IMR-90 (cell line): ENCODE data around the gene ANKLE2. TPM values are rescaled to one million over a fixed set of nuclear protein-coding genes. Genes with fewer than 3 reads are reported as not detected.

ENCODE experiments used
- ATAC-seq: fragments of 200-7000 bp; cut with Tn5 transposase; 2 replicates; pipeline ENCODE4 v1.9.1; 2020; ENCODE audit warnings: low read depth, mild to moderate bottlenecking, moderate library complexity
- BruUV-seq: library from RNA; stranded (reverse); fragments of 400-500 nt; replicated peaks from 2 replicates; lab custom pipeline; 2021; lab: Mats Ljungman, UMichigan
- CTCF ChIA-PET: fragments of 300-600 bp; formaldehyde crosslinking; extraction: SDS; loops from one replicate; lab custom pipeline; 2021; ENCODE audit warnings: antibody characterized with exemption; lab: Yijun Ruan, JAX
- POLR2A ChIA-PET: fragments of 300-600 bp; sonication (Branson Sonifier 250); formaldehyde crosslinking; loops from one replicate; lab custom pipeline; 2022; ENCODE audit warnings: antibody characterized with exemption; ENCODE audit not compliant: unreplicated experiment; lab: Charles Lee
- DNase-seq: peaks from one replicate; pipeline ENCODE4 v3.0.0; 2013
- H2AFZ ChIP-seq: replicated peaks from 2 replicates; pipeline ENCODE3; 2013; ENCODE audit warnings: low read length, mild to moderate bottlenecking; ENCODE audit not compliant: poor library complexity
- H2AK5ac ChIP-seq: 2 replicates; pipeline ENCODE4 v1.6.1; 2013; ENCODE audit warnings: low read depth, low read length, inconsistent platforms
- H2AK9ac ChIP-seq: replicated peaks from 2 replicates; pipeline ENCODE3; 2013; ENCODE audit warnings: mild to moderate bottlenecking, low read depth, low read length, moderate library complexity; ENCODE audit not compliant: poor library complexity
- H2BK120ac ChIP-seq: 2 replicates; pipeline ENCODE4 v1.6.1; 2013; ENCODE audit warnings: low read depth, low read length, inconsistent platforms
- H2BK15ac ChIP-seq: 3 replicates; pipeline ENCODE4 v1.6.1; 2013; ENCODE audit warnings: low read depth, low read length, inconsistent platforms
- H2BK20ac ChIP-seq: 2 replicates; pipeline ENCODE4 v1.6.1; 2013; ENCODE audit warnings: low read depth, mild to moderate bottlenecking, inconsistent platforms, low read length, moderate library complexity
- H2BK5ac ChIP-seq: 2 replicates; pipeline ENCODE4 v1.6.1; 2013; ENCODE audit warnings: mild to moderate bottlenecking, low read depth, low read length, inconsistent platforms; ENCODE audit not compliant: poor library complexity, severe bottlenecking
- H3K14ac ChIP-seq: replicated peaks from 2 replicates; pipeline ENCODE4 v1.6.1; 2013; ENCODE audit warnings: low read depth, low read length, inconsistent platforms
- H3K18ac ChIP-seq: 2 replicates; pipeline ENCODE4 v1.6.1; 2013; ENCODE audit warnings: low read depth, low read length, control low read depth
- H3K23ac ChIP-seq: 2 replicates; pipeline ENCODE4 v1.6.1; 2013; ENCODE audit warnings: low read depth, low read length, inconsistent platforms
- H3K27ac ChIP-seq: 2 replicates; pipeline ENCODE4 v1.5.1; 2013; ENCODE audit warnings: mild to moderate bottlenecking, control low read depth, low read length; ENCODE audit not compliant: insufficient read depth
- H3K27me3 ChIP-seq: 2 replicates; pipeline ENCODE4 v1.6.1; 2013; ENCODE audit warnings: low read length; ENCODE audit not compliant: control insufficient read depth, insufficient read depth
- H3K36me3 ChIP-seq: 2 replicates; pipeline ENCODE4 v1.6.1; 2013; ENCODE audit warnings: low read length, mixed read lengths; ENCODE audit not compliant: control insufficient read depth, insufficient read depth
- H3K4ac ChIP-seq: 2 replicates; pipeline ENCODE4 v1.6.1; 2013; ENCODE audit warnings: low read depth, low read length, inconsistent platforms
- H3K4me1 ChIP-seq: 2 replicates; pipeline ENCODE4 v1.6.1; 2013; ENCODE audit warnings: low read length, mixed read lengths; ENCODE audit not compliant: control insufficient read depth, insufficient read depth
- H3K4me2 ChIP-seq: 2 replicates; pipeline ENCODE4 v1.6.1; 2013; ENCODE audit warnings: low read depth, mild to moderate bottlenecking, control low read depth, low read length, moderate library complexity
- H3K4me3 ChIP-seq: 2 replicates; pipeline ENCODE4 v1.5.1; 2013; ENCODE audit warnings: low read depth, mild to moderate bottlenecking, control low read depth, low read length, moderate library complexity; ENCODE audit not compliant: insufficient read depth
- H3K56ac ChIP-seq: 2 replicates; pipeline ENCODE4 v1.6.1; 2013; ENCODE audit warnings: low read length, inconsistent platforms; ENCODE audit not compliant: insufficient read depth; ENCODE audit errors: extremely low read depth
- H3K79me1 ChIP-seq, 2 experiments: 2 replicates each; pipeline ENCODE4 v1.6.1; 2013; ENCODE audit warnings: low read length in 2 of 2, inconsistent platforms in 1 of 2, low read depth in 1 of 2
- H3K9ac ChIP-seq: 2 replicates; pipeline ENCODE4 v1.6.1; 2013; ENCODE audit warnings: low read depth, low read length, control low read depth
- H3K9me1 ChIP-seq: 2 replicates; pipeline ENCODE4 v1.6.1; 2013; ENCODE audit warnings: low read length, inconsistent platforms; ENCODE audit not compliant: insufficient read depth
- H3K9me3 ChIP-seq: 2 replicates; pipeline ENCODE4 v1.6.1; 2013; ENCODE audit warnings: low read length; ENCODE audit not compliant: control insufficient read depth, insufficient read depth
- H4K20me1 ChIP-seq: 2 replicates; pipeline ENCODE4 v1.6.1; 2013; ENCODE audit warnings: low read length, inconsistent platforms; ENCODE audit not compliant: insufficient read depth
- H4K5ac ChIP-seq: 2 replicates; pipeline ENCODE4 v1.6.1; 2013; ENCODE audit warnings: mild to moderate bottlenecking, low read depth, low read length, control low read depth
- H4K8ac ChIP-seq, 2 experiments: 2 replicates each; pipeline ENCODE4 v1.6.1; 2013; ENCODE audit warnings: low read depth in 2 of 2, low read length in 2 of 2, control low read depth in 1 of 2, inconsistent platforms in 1 of 2
- H4K91ac ChIP-seq: 2 replicates; pipeline ENCODE4 v1.6.1; 2013; ENCODE audit warnings: low read depth, low read length, inconsistent platforms; ENCODE audit not compliant: insufficient read depth
- BHLHE40 ChIP-seq: fragments of 150-350 bp; IDR thresholded peaks from 2 replicates; pipeline ENCODE4 v1.6.1; 2016; ENCODE audit warnings: mild to moderate bottlenecking, low read depth, low read length
- CEBPB ChIP-seq: IDR thresholded peaks from 2 replicates; pipeline ENCODE4 v1.6.1; 2012; ENCODE audit warnings: low read depth, low read length, improper control_type of control experiment
- CHD1 ChIP-seq: IDR thresholded peaks from 2 replicates; pipeline ENCODE4 v1.6.1; 2012; ENCODE audit warnings: low read depth, low read length, improper control_type of control experiment
- CTCF ChIP-seq: conservative IDR thresholded peaks from 2 replicates; pipeline ENCODE4 v1.5.1; 2012; ENCODE audit warnings: mild to moderate bottlenecking, low read depth, low read length, improper control_type of control experiment
- MAFK ChIP-seq: IDR thresholded peaks from 2 replicates; pipeline ENCODE4 v1.6.1; 2012; ENCODE audit warnings: low read depth, low read length, improper control_type of control experiment
- MXI1 ChIP-seq: IDR thresholded peaks from 2 replicates; pipeline ENCODE4 v1.6.1; 2012; ENCODE audit warnings: low read depth, mild to moderate bottlenecking, low read length, moderate library complexity, borderline replicate concordance
- NFE2L2 ChIP-seq: fragments of 150-350 bp; IDR thresholded peaks from 2 replicates; pipeline ENCODE4 v1.6.1; 2016; ENCODE audit warnings: low read depth, mild to moderate bottlenecking, low read length
- RAD21 ChIP-seq: IDR thresholded peaks from 2 replicates; pipeline ENCODE4 v1.6.1; 2012; ENCODE audit warnings: low read length, improper control_type of control experiment
- RFX5 ChIP-seq: IDR thresholded peaks from 2 replicates; pipeline ENCODE4 v1.8.0; 2012; ENCODE audit warnings: low read depth, mild to moderate bottlenecking, low read length, moderate library complexity
- SMC3 ChIP-seq: fragments of 150-350 bp; IDR thresholded peaks from 2 replicates; pipeline ENCODE4 v1.6.1; 2016; ENCODE audit warnings: low read depth, mild to moderate bottlenecking, antibody characterized with exemption, low read length, moderate library complexity
- WGBS, 2 experiments: methylation state at CpG; one replicate each; pipeline versions ENCODE4 v1.1.5 to v1.1.7; 2013; ENCODE audit warnings: missing lambda C conversion rate in 2 of 2; ENCODE audit not compliant: insufficient read length in 1 of 2; ENCODE audit errors: extremely low coverage in 2 of 2; 5-methylcytosine and 5-hydroxymethylcytosine counted together
- dilution Hi-C: fragments of 300-500 bp; cut with HindIII; formaldehyde crosslinking; loops from one replicate; pipeline ENCODE4 v1.14.3; 2018; ENCODE audit warnings: low sequenced_read_pairs; ENCODE audit not compliant: unreplicated experiment
- in situ Hi-C: fragments of 300-500 bp; cut with MboI; formaldehyde crosslinking; loops from 3 replicates; pipeline ENCODE4 v1.14.3; 2019; ENCODE audit warnings: low sequenced_read_pairs, inconsistent platforms, mixed read lengths
- intact Hi-C: fragments of 100-400 bp; cut with micrococcal nuclease; formaldehyde crosslinking; loops from 2 replicates; pipeline ENCODE4 v1.10.0; 2022
- polyA plus RNA-seq, 3 experiments: library from polyadenylated mRNA; depleted of rRNA; stranded (reverse); fragments of >200 nt; gene quantifications; 2 replicates each; pipeline ENCODE4 v1.2.3, GENCODE V29; 2012; ENCODE audit warnings: low replicate concordance in 1 of 3
- total RNA-seq: library from RNA; depleted of rRNA; stranded (reverse); fragments of >200 nt; gene quantifications from 2 replicates; pipeline ENCODE4 v1.2.3, GENCODE V29; 2012
- TF ChIP-seq, protein P1 (sequence below): fragments of 150-350 bp; IDR thresholded peaks from 2 replicates; pipeline ENCODE4 v1.6.1; 2017; ENCODE audit warnings: mild to moderate bottlenecking, antibody characterized with exemption, low read length, low read depth
- TF ChIP-seq, protein P2 (sequence below): fragments of 150-350 bp; IDR thresholded peaks from 2 replicates; pipeline ENCODE4 v1.6.1; 2016; ENCODE audit warnings: low read depth, mild to moderate bottlenecking, low read length, moderate library complexity, borderline replicate concordance

The ANKLE2 gene
- total and polyA plus RNA-seq, 2 of the 4 experiments (the other 2 are of a cell fraction): 63.4 to 82.4 TPM

GRCh38 chr12:132743831-132744230, 17.8 kb downstream of the ANKLE2 start:
- H3K56ac ChIP-seq: no peak overlapping the region
- WGBS, 2 experiments: 97% methylated on average over 6 of the region's 13 CpGs; no CpG with 5 or more reads in 1 of the 2 experiments
- no peak overlapping the region for H3K9ac ChIP-seq
- no peak overlapping the region for H2BK120ac ChIP-seq
- no peak overlapping the region for H2AFZ ChIP-seq
- H3K14ac ChIP-seq: no peak overlapping the region
- peaks cover 5% of the 10 kb centered on the region; the same call in 1 of the 2 replicates for H3K4me1 ChIP-seq
- no peak overlapping the region for H4K91ac ChIP-seq
- H4K20me1 ChIP-seq: peaks cover 71% of the 10 kb centered on the region
- H2AK9ac ChIP-seq: no peak overlapping the region
- no peak overlapping the region for H3K4ac ChIP-seq
- CTCF ChIA-PET: interaction anchor here (0.6 to 0.7 kb wide), 2 partner anchors 31 to 111 kb away, joined by 5 to 6 read pairs; no protein-coding TSS in a partner anchor
- no peak overlapping the region for H3K23ac ChIP-seq
- H2BK5ac ChIP-seq: no peak overlapping the region
- no peaks in the 10 kb centered on the region for H3K9me3 ChIP-seq
- ATAC-seq (no peak), DNase-seq (no peak)
- peaks cover 74% of the 10 kb centered on the region for H3K36me3 ChIP-seq
- no peak overlapping the region for H2BK15ac ChIP-seq
- H3K18ac ChIP-seq: no peak overlapping the region
- TF ChIP-seq CTCF (no peak), BHLHE40 (no peak), SMC3 (no peak), MAFK (no peak), RAD21 (no peak), MXI1 (no peak), CEBPB (no peak), CHD1 (no peak), NFE2L2 (no peak), RFX5 (no peak)
- TF ChIP-seq, protein P1, sequence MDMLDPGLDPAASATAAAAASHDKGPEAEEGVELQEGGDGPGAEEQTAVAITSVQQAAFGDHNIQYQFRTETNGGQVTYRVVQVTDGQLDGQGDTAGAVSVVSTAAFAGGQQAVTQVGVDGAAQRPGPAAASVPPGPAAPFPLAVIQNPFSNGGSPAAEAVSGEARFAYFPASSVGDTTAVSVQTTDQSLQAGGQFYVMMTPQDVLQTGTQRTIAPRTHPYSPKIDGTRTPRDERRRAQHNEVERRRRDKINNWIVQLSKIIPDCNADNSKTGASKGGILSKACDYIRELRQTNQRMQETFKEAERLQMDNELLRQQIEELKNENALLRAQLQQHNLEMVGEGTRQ: no peak
- TF ChIP-seq, protein P2, sequence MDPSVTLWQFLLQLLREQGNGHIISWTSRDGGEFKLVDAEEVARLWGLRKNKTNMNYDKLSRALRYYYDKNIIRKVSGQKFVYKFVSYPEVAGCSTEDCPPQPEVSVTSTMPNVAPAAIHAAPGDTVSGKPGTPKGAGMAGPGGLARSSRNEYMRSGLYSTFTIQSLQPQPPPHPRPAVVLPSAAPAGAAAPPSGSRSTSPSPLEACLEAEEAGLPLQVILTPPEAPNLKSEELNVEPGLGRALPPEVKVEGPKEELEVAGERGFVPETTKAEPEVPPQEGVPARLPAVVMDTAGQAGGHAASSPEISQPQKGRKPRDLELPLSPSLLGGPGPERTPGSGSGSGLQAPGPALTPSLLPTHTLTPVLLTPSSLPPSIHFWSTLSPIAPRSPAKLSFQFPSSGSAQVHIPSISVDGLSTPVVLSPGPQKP: no peak
- dilution Hi-C loops (no loop called here), in situ Hi-C loops (no loop called here), intact Hi-C loops (no loop called here)
- H4K5ac ChIP-seq: no peak overlapping the region
- H3K79me1 ChIP-seq: peaks cover 42 to 74% of the 10 kb centered on the region in 2 experiments
- no peak overlapping the region for H2BK20ac ChIP-seq
- H3K4me2 ChIP-seq: no peak overlapping the region
- POLR2A ChIA-PET: no interaction called here
- peaks cover 5% of the 10 kb centered on the region for H3K9me1 ChIP-seq
- H3K27me3 ChIP-seq: no peaks in the 10 kb centered on the region
- no peak overlapping the region for H4K8ac ChIP-seq
- no peak overlapping the region for H2AK5ac ChIP-seq
- H3K4me3 ChIP-seq: no peak overlapping the region
- no peak overlapping the region for H3K27ac ChIP-seq
- no TSS peak for BruUV-seq
